PFSK-1 (cell line): ENCODE results near the gene GNPTG.

Experiments
- FOXP2 ChIP-seq: optimal IDR thresholded peaks from 2 replicates; pipeline ENCODE3; 2011; ENCODE audit warnings: borderline replicate concordance, control low read depth, inconsistent platforms; ENCODE audit not compliant: insufficient read depth; ENCODE audit errors: extremely low read length, extremely low read depth
- POLR2AphosphoS5 ChIP-seq: IDR thresholded peaks from 2 replicates; pipeline ENCODE4 v1.6.1; 2012; ENCODE audit warnings: low read depth, mild to moderate bottlenecking, control low read depth, low read length, moderate library complexity
- SIN3A ChIP-seq: IDR thresholded peaks from 2 replicates; pipeline ENCODE4 v1.6.1; 2012; ENCODE audit warnings: mild to moderate bottlenecking, low read length, moderate library complexity, borderline replicate concordance; ENCODE audit not compliant: insufficient read depth
- TAF1 ChIP-seq: IDR thresholded peaks from 2 replicates; pipeline ENCODE4 v1.6.1; 2012; ENCODE audit warnings: low read length, control low read depth, borderline replicate concordance; ENCODE audit not compliant: insufficient read depth
- TF ChIP-seq, protein P1 (sequence below), 2 experiments: IDR thresholded peaks; 2 replicates each; pipeline versions ENCODE4 v1.6.1 to v1.8.0; 2011 to 2012; ENCODE audit warnings: low read depth in 2 of 2, low read length in 2 of 2, control low read depth in 1 of 2, inconsistent platforms in 1 of 2, mild to moderate bottlenecking in 1 of 2, moderate library complexity in 1 of 2; ENCODE audit not compliant: insufficient read depth in 1 of 2

GNPTG gene

GRCh38 chr16:1354815-1355540, 3.2 kb downstream of the GNPTG start:
- TF ChIP-seq SIN3A (no peak), TAF1 (no peak), FOXP2 (no peak), POLR2AphosphoS5 (no peak)
- TF ChIP-seq, protein P1, sequence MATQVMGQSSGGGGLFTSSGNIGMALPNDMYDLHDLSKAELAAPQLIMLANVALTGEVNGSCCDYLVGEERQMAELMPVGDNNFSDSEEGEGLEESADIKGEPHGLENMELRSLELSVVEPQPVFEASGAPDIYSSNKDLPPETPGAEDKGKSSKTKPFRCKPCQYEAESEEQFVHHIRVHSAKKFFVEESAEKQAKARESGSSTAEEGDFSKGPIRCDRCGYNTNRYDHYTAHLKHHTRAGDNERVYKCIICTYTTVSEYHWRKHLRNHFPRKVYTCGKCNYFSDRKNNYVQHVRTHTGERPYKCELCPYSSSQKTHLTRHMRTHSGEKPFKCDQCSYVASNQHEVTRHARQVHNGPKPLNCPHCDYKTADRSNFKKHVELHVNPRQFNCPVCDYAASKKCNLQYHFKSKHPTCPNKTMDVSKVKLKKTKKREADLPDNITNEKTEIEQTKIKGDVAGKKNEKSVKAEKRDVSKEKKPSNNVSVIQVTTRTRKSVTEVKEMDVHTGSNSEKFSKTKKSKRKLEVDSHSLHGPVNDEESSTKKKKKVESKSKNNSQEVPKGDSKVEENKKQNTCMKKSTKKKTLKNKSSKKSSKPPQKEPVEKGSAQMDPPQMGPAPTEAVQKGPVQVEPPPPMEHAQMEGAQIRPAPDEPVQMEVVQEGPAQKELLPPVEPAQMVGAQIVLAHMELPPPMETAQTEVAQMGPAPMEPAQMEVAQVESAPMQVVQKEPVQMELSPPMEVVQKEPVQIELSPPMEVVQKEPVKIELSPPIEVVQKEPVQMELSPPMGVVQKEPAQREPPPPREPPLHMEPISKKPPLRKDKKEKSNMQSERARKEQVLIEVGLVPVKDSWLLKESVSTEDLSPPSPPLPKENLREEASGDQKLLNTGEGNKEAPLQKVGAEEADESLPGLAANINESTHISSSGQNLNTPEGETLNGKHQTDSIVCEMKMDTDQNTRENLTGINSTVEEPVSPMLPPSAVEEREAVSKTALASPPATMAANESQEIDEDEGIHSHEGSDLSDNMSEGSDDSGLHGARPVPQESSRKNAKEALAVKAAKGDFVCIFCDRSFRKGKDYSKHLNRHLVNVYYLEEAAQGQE (IDR thresholded peaks at IDR 0.05; ENCODE audit: insufficient read depth in 1 of 2, low read depth in 2 of 2, low read length in 2 of 2), result no peak

- TF ChIP-seq TAF1, result no peak
- TF ChIP-seq SIN3A, result no peak
- no peak for TF ChIP-seq FOXP2
- TF ChIP-seq, protein P1 (IDR thresholded peaks at IDR 0.05; ENCODE audit: insufficient read depth in 1 of 2, low read depth in 2 of 2, low read length in 2 of 2), result no peak
- no peak for TF ChIP-seq POLR2AphosphoS5
Measured at GRCh38 chr16:1355591-1355990, 3.9 kb downstream of the GNPTG start.

DNA sequence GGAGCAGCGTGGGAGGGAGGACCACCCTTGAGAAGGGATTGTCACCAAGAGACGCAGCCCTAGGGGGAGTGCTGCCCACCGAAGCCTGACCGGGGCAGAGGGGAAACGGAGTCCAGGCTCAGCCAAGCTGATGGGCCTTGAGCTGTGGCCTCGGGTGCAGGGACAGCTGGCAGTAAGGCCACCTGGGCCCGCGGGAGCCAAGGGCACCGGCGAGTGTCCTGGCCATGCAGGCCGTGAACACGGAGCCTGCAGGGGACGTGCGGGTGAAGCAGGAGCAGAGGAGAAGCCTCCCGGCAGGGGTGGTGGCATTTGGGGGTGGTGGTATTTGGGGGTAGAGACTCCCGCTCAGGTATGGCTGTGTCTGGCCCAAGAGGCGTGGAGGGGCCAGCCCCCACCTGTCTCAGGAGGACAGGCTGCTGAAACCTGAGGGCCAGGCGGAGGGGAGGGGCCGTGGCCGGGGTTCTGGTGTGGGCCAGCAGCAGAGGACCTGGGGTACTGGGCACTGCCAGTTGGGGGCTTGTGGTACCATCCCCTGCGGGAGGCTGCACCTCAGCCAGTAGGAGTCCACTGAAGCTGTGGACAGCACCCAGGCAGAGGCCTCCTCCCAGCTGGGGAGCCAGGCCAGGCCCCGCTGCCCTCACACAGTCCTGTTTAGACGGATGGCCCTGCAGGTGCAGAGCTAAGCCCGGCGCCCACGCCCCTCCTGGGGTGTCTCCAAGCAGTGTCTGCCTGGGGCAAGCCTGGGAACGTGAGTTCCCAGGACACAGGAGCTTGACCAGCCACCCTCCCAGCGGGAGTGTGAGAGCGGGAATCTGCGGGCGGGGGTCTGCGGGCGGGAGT, 4.5 kb downstream of the GNPTG start:
- no peak for TF ChIP-seq POLR2AphosphoS5
- TF ChIP-seq SIN3A, result no peak
- TF ChIP-seq, protein P1 (IDR thresholded peaks at IDR 0.05; ENCODE audit: insufficient read depth in 1 of 2, low read depth in 2 of 2, low read length in 2 of 2), result no peak
- no peak for TF ChIP-seq FOXP2
- no peak for TF ChIP-seq TAF1

- no peak for TF ChIP-seq SIN3A
- TF ChIP-seq POLR2AphosphoS5, result no peak
- no peak for TF ChIP-seq TAF1
- TF ChIP-seq, protein P1 (IDR thresholded peaks at IDR 0.05; ENCODE audit: insufficient read depth in 1 of 2, low read depth in 2 of 2, low read length in 2 of 2), result no peak
- TF ChIP-seq FOXP2, result no peak
Measured at GRCh38 chr16:1357906-1358566, 6.3 kb downstream of the GNPTG start.
